Activated naive CD8-positive, alpha-beta T cell (primary cell): ENCODE results near the gene PCDHB12.
"Not testable (repeated sequence)": the region's sequence is repeated elsewhere in the genome, so short reads cannot be mapped to it uniquely, and the experiment has no call there.

ENCODE experiments used
- H3K27ac Mint-ChIP-seq: one replicate; pipeline ENCODE4 v1.8.0; 2021; ENCODE audit warnings: mixed read lengths
- H3K27me3 Mint-ChIP-seq: one replicate; pipeline ENCODE4 v1.8.0; 2021; ENCODE audit warnings: mixed read lengths
- H3K36me3 Mint-ChIP-seq: one replicate; pipeline ENCODE4 v1.8.0; 2021; ENCODE audit warnings: mixed read lengths
- H3K4me1 Mint-ChIP-seq: one replicate; pipeline ENCODE4 v1.8.0; 2021; ENCODE audit warnings: low read depth, mixed read lengths
- H3K4me3 Mint-ChIP-seq: one replicate; pipeline ENCODE4 v1.8.0; 2021; ENCODE audit warnings: mild to moderate bottlenecking, mixed read lengths
- H3K9me3 Mint-ChIP-seq: one replicate; pipeline ENCODE4 v1.8.0; 2021; ENCODE audit warnings: low read depth, mixed read lengths

The PCDHB12 gene

GRCh38 chr5:141208478-141208877 lies at the start of gene PCDHB12:
Gene PCDHB12 (plus strand): TSS chr5:141208719. CDS start chr5:141208908, 189 bp downstream.
- no peak within 1 kb of the TSS for H3K4me3 Mint-ChIP-seq
- peaks cover 2% of the 10 kb centered on the region for H3K36me3 Mint-ChIP-seq
- H3K27ac Mint-ChIP-seq, result no peak within 1 kb of the TSS
- H3K9me3 Mint-ChIP-seq, result no peaks in the 10 kb centered on the region
- no peaks in the 10 kb centered on the region for H3K4me1 Mint-ChIP-seq
- peaks cover 44% of the 10 kb centered on the region for H3K27me3 Mint-ChIP-seq

- Mint-ChIP-seq H3K9me3 (peaks cover 5% of the 10 kb centered on the region), H3K27ac (no peak within 1 kb of the TSS), H3K4me1 (no peaks in the 10 kb centered on the region), H3K27me3 (peaks cover 35% of the 10 kb centered on the region), H3K36me3 (peaks cover 6% of the 10 kb centered on the region), H3K4me3 (no peak within 1 kb of the TSS)
These were observed 35.9 kb upstream of the PCDHB12 start, which contains the start of gene PCDHB7 for GRCh38 chr5:141172381-141173204. Gene PCDHB7 (plus strand): TSS chr5:141172644. CDS start chr5:141172836, 192 bp downstream.

GRCh38 chr5:141174291-141175104 lies 34.0 kb upstream of the PCDHB12 start:
- not testable (repeated sequence) for H3K36me3 Mint-ChIP-seq, H3K27ac Mint-ChIP-seq, H3K4me1 Mint-ChIP-seq, H3K4me3 Mint-ChIP-seq, H3K9me3 Mint-ChIP-seq
- peaks cover 23% of the 10 kb centered on the region for H3K27me3 Mint-ChIP-seq

- no peak overlapping the region for H3K27ac Mint-ChIP-seq
- H3K27me3 Mint-ChIP-seq, result peaks cover 18% of the 10 kb centered on the region
- H3K36me3 Mint-ChIP-seq, result peaks cover 5% of the 10 kb centered on the region
- no peaks in the 10 kb centered on the region for H3K9me3 Mint-ChIP-seq
- no peaks in the 10 kb centered on the region for H3K4me1 Mint-ChIP-seq
- no peak overlapping the region for H3K4me3 Mint-ChIP-seq
These were observed 32.6 kb upstream of the PCDHB12 start for GRCh38 chr5:141175933-141176332.

GRCh38 chr5:141177577-141178191 lies 30.8 kb upstream of the PCDHB12 start, which contains the start of gene PCDHB8:
Gene PCDHB8 (plus strand): TSS chr5:141177790. CDS start chr5:141178035, 245 bp downstream.
- not testable (repeated sequence) for H3K4me3 Mint-ChIP-seq, H3K36me3 Mint-ChIP-seq, H3K27ac Mint-ChIP-seq, H3K9me3 Mint-ChIP-seq, H3K4me1 Mint-ChIP-seq
- H3K27me3 Mint-ChIP-seq, result peaks cover 22% of the 10 kb centered on the region

GRCh38 chr5:141179371-141179770 lies 29.1 kb upstream of the PCDHB12 start:
- H3K4me1 Mint-ChIP-seq, H3K27ac Mint-ChIP-seq, H3K9me3 Mint-ChIP-seq, H3K36me3 Mint-ChIP-seq, H3K4me3 Mint-ChIP-seq: not testable (repeated sequence)
- H3K27me3 Mint-ChIP-seq, result peaks cover 24% of the 10 kb centered on the region

GRCh38 chr5:141179876-141180275 lies 28.6 kb upstream of the PCDHB12 start:
- Mint-ChIP-seq H3K36me3 (peaks cover 10% of the 10 kb centered on the region), H3K27me3 (peaks cover 28% of the 10 kb centered on the region)
- not testable (repeated sequence) for H3K4me1 Mint-ChIP-seq, H3K4me3 Mint-ChIP-seq, H3K27ac Mint-ChIP-seq, H3K9me3 Mint-ChIP-seq

- Mint-ChIP-seq H3K27ac (no peak overlapping the region), H3K4me3 (no peak overlapping the region), H3K4me1 (peaks cover 2% of the 10 kb centered on the region), H3K27me3 (peaks cover 30% of the 10 kb centered on the region), H3K36me3 (peaks cover 9% of the 10 kb centered on the region), H3K9me3 (peaks cover 7% of the 10 kb centered on the region)
These were observed 28.2 kb upstream of the PCDHB12 start for GRCh38 chr5:141180313-141180712.

- no peak within 1 kb of the TSS for H3K4me3 Mint-ChIP-seq
- H3K27me3 Mint-ChIP-seq, result peaks cover 40% of the 10 kb centered on the region
- H3K27ac Mint-ChIP-seq, result no peak within 1 kb of the TSS
- peaks cover 9% of the 10 kb centered on the region for H3K36me3 Mint-ChIP-seq
- peaks cover 7% of the 10 kb centered on the region for H3K9me3 Mint-ChIP-seq
- H3K4me1 Mint-ChIP-seq, result peaks cover 5% of the 10 kb centered on the region
These were observed 26.3 kb upstream of the PCDHB12 start, which contains the start of gene PCDHB16 for GRCh38 chr5:141182248-141182647. Gene PCDHB16 (plus strand): TSS chr5:141182387. CDS start chr5:141182560, 173 bp downstream.

- peaks cover 51% of the 10 kb centered on the region for H3K27me3 Mint-ChIP-seq
- not testable (repeated sequence) for H3K4me1 Mint-ChIP-seq, H3K4me3 Mint-ChIP-seq, H3K27ac Mint-ChIP-seq, H3K9me3 Mint-ChIP-seq
- H3K36me3 Mint-ChIP-seq, result peaks cover 14% of the 10 kb centered on the region
These were observed 24.2 kb upstream of the PCDHB12 start for GRCh38 chr5:141184117-141184855.

GRCh38 chr5:141186897-141187512 lies 21.5 kb upstream of the PCDHB12 start, which contains the start of gene PCDHB9:
Gene PCDHB9 (plus strand): TSS chr5:141187161. CDS start chr5:141187319, 158 bp downstream.
- peaks cover 18% of the 10 kb centered on the region for H3K36me3 Mint-ChIP-seq
- H3K9me3 Mint-ChIP-seq, result peaks cover 16% of the 10 kb centered on the region

GRCh38 chr5:141188682-141189081 lies 19.8 kb upstream of the PCDHB12 start:
- peaks cover 14% of the 10 kb centered on the region for H3K9me3 Mint-ChIP-seq
- H3K27ac Mint-ChIP-seq, H3K4me1 Mint-ChIP-seq, H3K4me3 Mint-ChIP-seq: not testable (repeated sequence)
- H3K27me3 Mint-ChIP-seq, result peaks cover 47% of the 10 kb centered on the region
- H3K36me3 Mint-ChIP-seq, result peaks cover 16% of the 10 kb centered on the region

More at GRCh38 chr5:141186897-141187512, 21.5 kb upstream of the PCDHB12 start, which contains the start of gene PCDHB9:
- Mint-ChIP-seq H3K4me1 (peaks cover 4% of the 10 kb centered on the region), H3K27ac (no peak within 1 kb of the TSS), H3K4me3 (peak within 1 kb of the TSS; percentile 1), H3K27me3 (peaks cover 54% of the 10 kb centered on the region)

- H3K4me3 Mint-ChIP-seq, H3K4me1 Mint-ChIP-seq, H3K27ac Mint-ChIP-seq: not testable (repeated sequence)
- peaks cover 46% of the 10 kb centered on the region for H3K27me3 Mint-ChIP-seq
- peaks cover 16% of the 10 kb centered on the region for H3K36me3 Mint-ChIP-seq
- peaks cover 14% of the 10 kb centered on the region for H3K9me3 Mint-ChIP-seq
These were observed 19.4 kb upstream of the PCDHB12 start for GRCh38 chr5:141189131-141189530.
